ENCODE results near the gene FBXW7. TPM values are rescaled to one million over a fixed set of nuclear protein-coding genes. Genes with fewer than 3 reads are reported as not detected.
A peak's percentile ranks its signal among the peaks of the same experiment; 100 is the strongest.

The FBXW7 gene
- total RNA-seq, 1 experiment from 2014 or later: 27.1 TPM

DNA sequence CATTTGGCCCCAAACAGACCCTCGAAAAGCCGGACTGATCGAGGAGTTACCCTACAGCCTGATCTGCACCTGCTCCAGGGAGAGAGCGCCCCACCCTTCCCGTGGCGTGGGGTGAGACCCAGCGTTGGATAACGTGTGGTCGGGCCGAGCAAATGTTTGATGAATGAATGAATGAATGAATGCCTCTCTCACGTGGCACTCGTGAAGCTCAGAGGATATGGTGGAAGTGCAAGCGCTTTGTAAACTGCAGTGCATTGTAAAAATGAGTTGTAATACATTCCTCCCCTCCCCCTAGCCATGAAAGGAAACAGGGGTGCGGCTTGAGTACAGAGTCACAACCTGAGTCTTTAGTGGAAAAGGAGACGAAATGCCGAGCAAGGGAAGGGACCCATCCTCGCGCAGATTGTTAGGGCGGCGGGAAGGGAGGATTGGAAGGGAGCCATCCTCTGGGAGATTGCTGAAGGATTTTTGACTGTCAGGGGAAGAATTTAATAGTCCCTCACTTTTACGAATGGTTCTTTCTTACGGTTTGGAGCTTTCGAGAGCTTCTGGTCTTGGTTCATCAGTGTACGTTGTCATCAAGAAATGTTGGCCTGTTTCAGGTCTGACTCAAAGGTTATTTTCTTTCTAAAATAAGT is 772 bp upstream of the FBXW7 start:
- H3K4ac ChIP-seq (ENCODE audit: low read depth, low read length): no peak overlapping the region
- H3K9ac ChIP-seq (ENCODE audit: extremely low read depth, insufficient read length, low read length): peak overlapping the region; percentile 88
- no peak overlapping the region for H2AFZ ChIP-seq (ENCODE audit: low read length)
- H2BK15ac ChIP-seq (ENCODE audit: low read depth, low read length): peak overlapping the region; percentile 73; the same call in 1 of the 2 replicates
- H3K27me3 ChIP-seq (ENCODE audit: insufficient read depth, low read length): no peaks in the 10 kb centered on the region
- DNase-seq: no peak
- peak overlapping the region; percentile 0 for H2BK5ac ChIP-seq (ENCODE audit: insufficient read length, low read length)
- no CpG with 5 or more reads among the region's 24 CpGs for WGBS (ENCODE audit: extremely low coverage, insufficient read length, low lambda C conversion rate)
- no peak overlapping the region for H2BK12ac ChIP-seq (ENCODE audit: insufficient read length, low read depth, low read length)
- H3K56ac ChIP-seq (ENCODE audit: insufficient read length, low read depth, low read length): no peak overlapping the region
- peaks cover 4% of the 10 kb centered on the region for H3K79me1 ChIP-seq (ENCODE audit: insufficient read depth, low read depth, low read length, poor library complexity, severe bottlenecking)
- peak overlapping the region; percentile 70 for H4K8ac ChIP-seq (replicated peaks; ENCODE audit: insufficient read length, low read depth, low read length)
- no peak overlapping the region for H2BK120ac ChIP-seq (ENCODE audit: low read depth, low read length, poor library complexity, severe bottlenecking)
- no peak overlapping the region for H4K91ac ChIP-seq (ENCODE audit: insufficient read length, low read depth, low read length)
- Mint-ChIP-seq H3K4me3 (peak overlapping the region; percentile 98 to 99), H3K27me3 (ENCODE audit: low read depth) (no peaks in the 10 kb centered on the region), H3K27ac (peak overlapping the region; percentile 94 to 98 (median 98)), H3K36me3 (ENCODE audit: insufficient read depth in 1 of 3, low read depth in 3 of 3) (peaks cover 8 to 19% (median 17%) of the 10 kb centered on the region in 3 experiments), H3K4me1 (peaks cover 30 to 32% of the 10 kb centered on the region in 2 experiments), H3K9me3 (peaks cover 0 to 2% of the 10 kb centered on the region in 2 experiments; a peak in 4 of 5 replicates)
- H3K23ac ChIP-seq (ENCODE audit: insufficient read length, low read depth, low read length): no peak overlapping the region
- TF ChIP-seq, protein P1, sequence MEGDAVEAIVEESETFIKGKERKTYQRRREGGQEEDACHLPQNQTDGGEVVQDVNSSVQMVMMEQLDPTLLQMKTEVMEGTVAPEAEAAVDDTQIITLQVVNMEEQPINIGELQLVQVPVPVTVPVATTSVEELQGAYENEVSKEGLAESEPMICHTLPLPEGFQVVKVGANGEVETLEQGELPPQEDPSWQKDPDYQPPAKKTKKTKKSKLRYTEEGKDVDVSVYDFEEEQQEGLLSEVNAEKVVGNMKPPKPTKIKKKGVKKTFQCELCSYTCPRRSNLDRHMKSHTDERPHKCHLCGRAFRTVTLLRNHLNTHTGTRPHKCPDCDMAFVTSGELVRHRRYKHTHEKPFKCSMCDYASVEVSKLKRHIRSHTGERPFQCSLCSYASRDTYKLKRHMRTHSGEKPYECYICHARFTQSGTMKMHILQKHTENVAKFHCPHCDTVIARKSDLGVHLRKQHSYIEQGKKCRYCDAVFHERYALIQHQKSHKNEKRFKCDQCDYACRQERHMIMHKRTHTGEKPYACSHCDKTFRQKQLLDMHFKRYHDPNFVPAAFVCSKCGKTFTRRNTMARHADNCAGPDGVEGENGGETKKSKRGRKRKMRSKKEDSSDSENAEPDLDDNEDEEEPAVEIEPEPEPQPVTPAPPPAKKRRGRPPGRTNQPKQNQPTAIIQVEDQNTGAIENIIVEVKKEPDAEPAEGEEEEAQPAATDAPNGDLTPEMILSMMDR (conservative IDR thresholded peaks at IDR 0.05): no peak
- H3K9me3 ChIP-seq (ENCODE audit: control insufficient read depth, low read depth, low read length): no peaks in the 10 kb centered on the region
- peaks cover 13% of the 10 kb centered on the region for H3K23me2 ChIP-seq (ENCODE audit: insufficient read length, low read depth, low read length, poor library complexity, severe bottlenecking)
- peaks cover 9% of the 10 kb centered on the region; the same call in 1 of the 2 replicates for H3K79me2 ChIP-seq (ENCODE audit: insufficient read depth, low read length)
- no peak overlapping the region for H3T11ph ChIP-seq (ENCODE audit: low read length)
- peak overlapping the region; percentile 83 for H3K27ac ChIP-seq (ENCODE audit: insufficient read length, low read depth, low read length)
- no peaks in the 10 kb centered on the region for H3K4me1 ChIP-seq (ENCODE audit: insufficient read depth, low read length)
- H3K4me2 ChIP-seq (ENCODE audit: insufficient read depth, insufficient read length, low read length): peak overlapping the region; percentile 93
- no peak overlapping the region for H2AK5ac ChIP-seq (ENCODE audit: insufficient read length, low read length)
- no peak overlapping the region for H2BK20ac ChIP-seq (ENCODE audit: low read depth, low read length, poor library complexity, severe bottlenecking)
- peak overlapping the region; percentile 34 for H4K5ac ChIP-seq (ENCODE audit: insufficient read length, low read depth, low read length)
- no peaks in the 10 kb centered on the region for H4K20me1 ChIP-seq (ENCODE audit: control insufficient read depth, insufficient read depth, insufficient read length)
- H3K18ac ChIP-seq (ENCODE audit: insufficient read length, low read depth, low read length): peak overlapping the region; percentile 91
- H3K14ac ChIP-seq (ENCODE audit: insufficient read depth, low read length): peak overlapping the region; percentile 91
